HL-60/S4 (cell line): ENCODE data around the gene SIPA1L3.

ENCODE experiments used
- in situ Hi-C: fragments of 300-500 bp; cut with MboI; formaldehyde crosslinking; loops from 2 replicates; pipeline ENCODE4 v1.14.3; 2022; ENCODE audit warnings: low sequenced_read_pairs

The SIPA1L3 gene

GRCh38 chr19:37909661-37910199 is 2.7 kb downstream of the SIPA1L3 start:
- in situ Hi-C loops: loop anchor here (10.0 to 25.0 kb wide), 3 partner anchors 178 to 425 kb away; partner anchors contain the start of gene CATSPERG

- in situ Hi-C loops: loop anchor here (25.0 kb wide), 1 partner anchor 172 kb away; no protein-coding TSS in a partner anchor
Observed at GRCh38 chr19:37914908-37915307, 7.9 kb downstream of the SIPA1L3 start.

- in situ Hi-C loops: loop anchor here (25.0 kb wide), 1 partner anchor 166 kb away; no protein-coding TSS in a partner anchor
Observed at GRCh38 chr19:37920591-37921450, 13.8 kb downstream of the SIPA1L3 start.

- in situ Hi-C loops: loop anchor here (25.0 kb wide), 1 partner anchor 163 kb away; no protein-coding TSS in a partner anchor
Observed at GRCh38 chr19:37924573-37924972, 17.6 kb downstream of the SIPA1L3 start.

GRCh38 chr19:37925212-37925611 is 18.2 kb downstream of the SIPA1L3 start:
- in situ Hi-C loops: no loop called here

GRCh38 chr19:37926255-37926654 is 19.2 kb downstream of the SIPA1L3 start:
- in situ Hi-C loops: no loop called here

- in situ Hi-C loops: no loop called here
Observed at GRCh38 chr19:37926711-37927110, 19.7 kb downstream of the SIPA1L3 start.

GRCh38 chr19:37928527-37929286 is 21.7 kb downstream of the SIPA1L3 start:
- in situ Hi-C loops: no loop called here

GRCh38 chr19:37929355-37929923 is 22.4 kb downstream of the SIPA1L3 start:
- in situ Hi-C loops: no loop called here

- in situ Hi-C loops: no loop called here
Observed at GRCh38 chr19:37930416-37930815, 23.4 kb downstream of the SIPA1L3 start.

GRCh38 chr19:37931881-37932655 is 25.1 kb downstream of the SIPA1L3 start:
- in situ Hi-C loops: no loop called here

GRCh38 chr19:37932985-37933936 is 26.3 kb downstream of the SIPA1L3 start:
- in situ Hi-C loops: no loop called here

GRCh38 chr19:37933937-37934358 is 26.9 kb downstream of the SIPA1L3 start:
- in situ Hi-C loops: no loop called here

- in situ Hi-C loops: no loop called here
Observed at GRCh38 chr19:37935341-37935740, 28.3 kb downstream of the SIPA1L3 start.

- in situ Hi-C loops: no loop called here
Observed at GRCh38 chr19:37936166-37936565, 29.2 kb downstream of the SIPA1L3 start.

GRCh38 chr19:37936886-37937285 is 29.9 kb downstream of the SIPA1L3 start:
- in situ Hi-C loops: no loop called here

GRCh38 chr19:37938353-37938752 is 31.3 kb downstream of the SIPA1L3 start:
- in situ Hi-C loops: no loop called here

GRCh38 chr19:37941782-37942515 is 34.9 kb downstream of the SIPA1L3 start:
- in situ Hi-C loops: no loop called here
